Thyroid gland (tissue), 4 donors: ENCODE data around the gene PARVB. TPM values are rescaled to one million over a fixed set of nuclear protein-coding genes. Genes with fewer than 3 reads are reported as not detected.

ENCODE experiments used
- DNase-seq, 2 donors: peaks; one replicate each; pipeline ENCODE4 v3.0.0-alpha.2; 2019
- H3K27ac ChIP-seq, 3 donors: fragments of 200-600 bp; sonication (generic); 1 replicate in 2 of 3; 2 replicates in 1 of 3; pipeline ENCODE4 v1.5.1; 2016 to 2019; ENCODE audit warnings: mild to moderate bottlenecking in 1 of 3, moderate library complexity in 1 of 3
- H3K27me3 ChIP-seq: fragments of 200-600 bp; sonication (generic); one replicate; pipeline ENCODE4 v1.5.1; 2019
- H3K36me3 ChIP-seq, 2 donors: fragments of 200-600 bp; sonication (generic); one replicate each; pipeline ENCODE4 v1.5.1; 2016 to 2019
- H3K4me1 ChIP-seq, 2 donors: fragments of 200-600 bp; sonication (generic); one replicate each; pipeline ENCODE4 v1.5.1; 2017 to 2019
- H3K4me3 ChIP-seq, 3 donors: fragments of 200-600 bp; sonication (generic); replicated peaks in 1 of 3; 1 replicate in 2 of 3; 2 replicates in 1 of 3; pipeline ENCODE4 v1.5.1; 2016; ENCODE audit warnings: mild to moderate bottlenecking in 1 of 3
- H3K9me3 ChIP-seq: fragments of 200-600 bp; sonication (generic); one replicate; pipeline ENCODE4 v1.5.1; 2017
- CTCF ChIP-seq, 6 experiments: fragments of 200-600 bp in 3 of 6; fragments of 450-650 bp in 3 of 6; sonication (generic) in 3 of 6; IDR thresholded peaks; one replicate each; pipeline ENCODE4 v1.5.1; 2016 to 2019; ENCODE audit warnings: antibody characterized with exemption in 6 of 6, mild to moderate bottlenecking in 2 of 6, inconsistent platforms in 1 of 6, moderate library complexity in 1 of 6
- POLR2A ChIP-seq, 2 donors: fragments of 450-650 bp; IDR thresholded peaks; one replicate each; pipeline ENCODE4 v1.6.1; 2017; ENCODE audit warnings: antibody characterized with exemption in 2 of 2, mild to moderate bottlenecking in 2 of 2, moderate library complexity in 1 of 2
- WGBS, 2 donors: methylation state at CpG; one replicate each; pipeline ENCODE4 v1.1.5; 2017; 5-methylcytosine and 5-hydroxymethylcytosine counted together
- intact Hi-C: fragments of 100-400 bp; cut with DNase I; formaldehyde crosslinking; loops from one replicate; pipeline ENCODE4 v1.15.1; 2023
- total RNA-seq, 4 donors: library from RNA; depleted of rRNA; stranded (reverse); fragments of >200 nt; gene quantifications; one replicate each; pipeline ENCODE4 v1.2.3, GENCODE V29; 2016

The PARVB gene
- total RNA-seq: 10 to 100 TPM in 2 of 4 donors, 1 to 10 TPM in 2; 6.7 to 34.9 (median 11.0) TPM

- Histone ChIP-seq H3K36me3 (no peaks in the 10 kb centered on the region), H3K27me3 (no peaks in the 10 kb centered on the region), H3K4me3 (peak within 1 kb of the TSS in 1 of 3 donors; percentile 37), H3K4me1 (peaks cover 4 to 13% of the 10 kb centered on the region in 2 donors), H3K27ac (peak within 1 kb of the TSS; percentile 36 to 88 (median 78)), H3K9me3 (no peaks in the 10 kb centered on the region)
- intact Hi-C loops: no loop called here
- no peak for TF ChIP-seq POLR2A (IDR thresholded peaks at IDR 0.05)
- no peak for TF ChIP-seq CTCF (IDR thresholded peaks at IDR 0.05)
- peak in 1 of 2 donors; percentile 13 for DNase-seq
- WGBS, 2 donors: 9 to 11% methylated on average over 10 to 12 of the region's 83 CpGs
These were observed at the start of gene PARVB for GRCh38 chr22:44024288-44024921. PARVB (plus strand) TSS chr22:44024302; CDS start chr22:44024340, 38 bp downstream.

DNA sequence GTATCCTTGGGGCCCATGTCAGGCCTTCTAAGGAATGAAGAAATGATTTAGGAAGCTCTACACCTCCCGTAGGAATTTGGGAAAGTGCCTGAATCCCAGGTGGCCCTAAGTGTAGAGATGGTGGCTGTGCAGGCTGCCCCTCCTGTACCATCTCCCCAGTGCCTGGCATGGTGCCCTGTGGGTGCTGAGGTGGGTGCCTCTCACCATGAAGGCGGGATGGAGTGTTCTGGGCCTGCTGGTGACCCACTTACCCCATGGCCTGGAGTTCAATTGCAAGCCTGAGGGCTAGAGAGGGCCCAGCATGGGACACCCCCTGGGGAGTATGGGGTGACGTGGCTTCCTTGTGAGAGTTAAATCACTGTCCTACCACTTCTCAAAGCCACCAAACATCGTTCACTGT lies 49.1 kb upstream of the PARVB start:
- Histone ChIP-seq H3K27me3 (no peaks in the 10 kb centered on the region), H3K4me3 (no peak overlapping the region), H3K27ac (no peak overlapping the region), H3K9me3 (no peaks in the 10 kb centered on the region), H3K4me1 (no peaks in the 10 kb centered on the region), H3K36me3 (peaks cover 62 to 70% of the 10 kb centered on the region in 2 donors)
- TF ChIP-seq CTCF (IDR thresholded peaks at IDR 0.05): no peak
- TF ChIP-seq POLR2A (IDR thresholded peaks at IDR 0.05): no peak
- no peak for DNase-seq
- 65 to 69% methylated on average over 3 to 4 of the region's 4 CpGs for WGBS, 2 donors
- intact Hi-C loops: no loop called here

- DNase-seq: no peak
- intact Hi-C loops: no loop called here
- H3K9me3 ChIP-seq: no peaks in the 10 kb centered on the region
- H3K4me1 ChIP-seq: no peaks in the 10 kb centered on the region
- WGBS, 2 donors: 88 to 94% methylated on average over 17 to 18 of the region's 19 CpGs
- H3K27me3 ChIP-seq: no peaks in the 10 kb centered on the region
- no peak for TF ChIP-seq POLR2A (IDR thresholded peaks at IDR 0.05)
- no peak for TF ChIP-seq CTCF (IDR thresholded peaks at IDR 0.05)
- H3K36me3 ChIP-seq: peaks cover 73 to 75% of the 10 kb centered on the region in 2 donors
- no peak overlapping the region for H3K27ac ChIP-seq
- no peak overlapping the region for H3K4me3 ChIP-seq
These were observed 47.0 kb upstream of the PARVB start for GRCh38 chr22:43976861-43977795.

DNA sequence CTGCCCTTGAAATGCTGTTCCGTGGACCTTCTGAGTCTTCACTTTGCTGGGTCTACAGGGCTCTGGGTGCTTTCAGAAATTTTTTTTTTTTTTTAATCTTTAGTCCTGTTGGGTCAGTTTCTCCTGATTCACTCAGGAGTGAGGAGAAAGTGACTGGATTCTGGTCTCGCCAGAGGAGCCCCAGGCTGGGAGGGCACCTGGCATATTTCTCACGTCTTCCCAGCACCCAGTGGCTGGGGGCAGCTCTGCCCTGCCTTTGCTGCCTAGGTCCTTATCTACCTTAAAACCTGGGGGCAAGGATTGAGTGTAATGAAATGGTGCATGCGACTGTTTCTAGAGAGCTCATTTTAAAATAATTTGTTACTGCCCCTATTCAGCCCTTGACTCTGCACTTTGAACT lies 45.5 kb upstream of the PARVB start:
- DNase-seq: no peak
- 97 to 100% methylated on average over 4 of the region's 4 CpGs for WGBS, 2 donors
- Histone ChIP-seq H3K27me3 (no peaks in the 10 kb centered on the region), H3K36me3 (peaks cover 65 to 66% of the 10 kb centered on the region in 2 donors), H3K4me1 (no peaks in the 10 kb centered on the region), H3K4me3 (no peak overlapping the region), H3K9me3 (no peaks in the 10 kb centered on the region), H3K27ac (no peak overlapping the region)
- no peak for TF ChIP-seq POLR2A (IDR thresholded peaks at IDR 0.05)
- TF ChIP-seq CTCF (IDR thresholded peaks at IDR 0.05): no peak
- intact Hi-C loops: no loop called here

DNA sequence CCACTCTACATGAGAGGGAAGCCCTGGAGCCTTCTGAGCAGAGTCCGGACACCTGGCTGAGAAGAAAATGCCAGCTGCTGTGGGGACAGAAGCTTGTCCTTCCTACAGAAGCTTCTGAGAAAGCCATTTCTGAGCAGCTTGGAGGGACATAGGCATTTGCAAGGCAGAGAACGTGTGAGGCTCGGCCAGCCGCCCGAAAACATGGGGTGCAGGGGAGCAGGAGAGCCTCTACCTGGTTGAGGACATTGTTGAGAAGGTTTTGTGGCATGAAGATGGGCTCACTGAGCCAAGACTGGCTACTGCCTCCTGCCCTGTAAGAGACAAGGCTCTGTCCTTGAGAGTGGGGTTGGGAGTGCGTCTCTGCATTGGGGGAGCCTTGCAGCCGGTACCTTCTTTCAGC lies 43.5 kb upstream of the PARVB start:
- Histone ChIP-seq H3K27ac (no peak overlapping the region), H3K4me3 (no peak overlapping the region), H3K36me3 (peaks cover 56 to 67% of the 10 kb centered on the region in 2 donors), H3K27me3 (no peaks in the 10 kb centered on the region), H3K4me1 (no peaks in the 10 kb centered on the region), H3K9me3 (no peaks in the 10 kb centered on the region)
- DNase-seq: no peak
- WGBS, 2 donors: 96% methylated on average over 7 of the region's 7 CpGs
- TF ChIP-seq CTCF (IDR thresholded peaks at IDR 0.05) (no peak), POLR2A (IDR thresholded peaks at IDR 0.05) (no peak)
- intact Hi-C loops: no loop called here
